Ramos (cell line): ENCODE data around the gene RGS18.
"Not testable (repeated sequence)": the region's sequence is repeated elsewhere in the genome, so short reads cannot be mapped to it uniquely, and the experiment has no call there.

Source experiments
- in situ Hi-C: fragments of 300-500 bp; cut with MboI; formaldehyde crosslinking; loops from one replicate; pipeline ENCODE4 v1.14.3; 2022; ENCODE audit warnings: low sequenced_read_pairs; ENCODE audit not compliant: unreplicated experiment

Gene RGS18

GRCh38 chr1:192162376-192162775, 4.1 kb downstream of the RGS18 start:
- in situ Hi-C loops, result no loop called here

- in situ Hi-C loops, result not testable (repeated sequence)
Observed at GRCh38 chr1:192165002-192165401, 6.7 kb downstream of the RGS18 start.

GRCh38 chr1:192167011-192167410, 8.7 kb downstream of the RGS18 start:
- in situ Hi-C loops, result no loop called here

GRCh38 chr1:192167911-192168700, 9.8 kb downstream of the RGS18 start:
- in situ Hi-C loops, result no loop called here

GRCh38 chr1:192168964-192169363, 10.7 kb downstream of the RGS18 start:
- in situ Hi-C loops, result no loop called here

- in situ Hi-C loops, result no loop called here
Observed at GRCh38 chr1:192170196-192170984, 12.1 kb downstream of the RGS18 start.

- in situ Hi-C loops, result no loop called here
Observed at GRCh38 chr1:192171123-192171522, 12.9 kb downstream of the RGS18 start.

GRCh38 chr1:192175971-192176370, 17.7 kb downstream of the RGS18 start:
- in situ Hi-C loops, result no loop called here

GRCh38 chr1:192183788-192184187, 25.5 kb downstream of the RGS18 start:
- in situ Hi-C loops, result no loop called here

- in situ Hi-C loops, result no loop called here
Observed at GRCh38 chr1:192186197-192186596, 27.9 kb downstream of the RGS18 start.

- in situ Hi-C loops, result no loop called here
Observed at GRCh38 chr1:192190066-192190465, 31.8 kb downstream of the RGS18 start.

- in situ Hi-C loops, result no loop called here
Observed at GRCh38 chr1:192201303-192201702, 43.0 kb downstream of the RGS18 start.

GRCh38 chr1:192224396-192224795, 66.1 kb downstream of the RGS18 start:
- in situ Hi-C loops, result no loop called here

- in situ Hi-C loops, result no loop called here
Observed at GRCh38 chr1:192224846-192225245, 66.6 kb downstream of the RGS18 start.

GRCh38 chr1:192225266-192225665, 67.0 kb downstream of the RGS18 start:
- in situ Hi-C loops, result no loop called here

GRCh38 chr1:192225703-192226102, 67.4 kb downstream of the RGS18 start:
- in situ Hi-C loops, result no loop called here

GRCh38 chr1:192227330-192227729, 69.1 kb downstream of the RGS18 start:
- in situ Hi-C loops, result no loop called here

- in situ Hi-C loops, result not testable (repeated sequence)
Observed at GRCh38 chr1:192227980-192228379, 69.7 kb downstream of the RGS18 start.

GRCh38 chr1:192232817-192233417, 74.7 kb downstream of the RGS18 start:
- in situ Hi-C loops, result no loop called here

GRCh38 chr1:192235127-192235526, 76.9 kb downstream of the RGS18 start:
- in situ Hi-C loops, result no loop called here
